CD14-positive monocyte (primary cell): Measurements from ENCODE around the gene ORC1. TPM values are rescaled to one million over a fixed set of nuclear protein-coding genes. Genes with fewer than 3 reads are reported as not detected.
A peak's percentile ranks its signal among the peaks of the same experiment; 100 is the strongest.

Experiments
- DNase-seq, 3 donors: peaks; one replicate each; pipeline ENCODE4 v3.0.0-alpha.2; 2011 to 2022
- H2AFZ ChIP-seq: 2 replicates; pipeline ENCODE4 v1.6.0; 2012; ENCODE audit warnings: mild to moderate bottlenecking, low read depth, low read length, inconsistent platforms; ENCODE audit not compliant: insufficient read depth, poor library complexity, severe bottlenecking
- H3K27ac ChIP-seq, 2 donors: 1 replicate in 1 of 2; 2 replicates in 1 of 2; pipeline ENCODE4 v1.5.1; 2012 to 2013; ENCODE audit warnings: low read length in 2 of 2, control low read depth in 1 of 2, inconsistent platforms in 1 of 2, low read depth in 1 of 2, mild to moderate bottlenecking in 1 of 2
- H3K27me3 ChIP-seq, 2 donors: one replicate each; pipeline versions ENCODE4 v1.6.0 to v1.6.1; 2011 to 2013; ENCODE audit warnings: low read length in 2 of 2; ENCODE audit not compliant: control insufficient read depth in 2 of 2, insufficient read depth in 2 of 2
- H3K36me3 ChIP-seq, 2 donors: replicated peaks in 1 of 2; 1 replicate in 1 of 2; 2 replicates in 1 of 2; pipeline versions ENCODE4 v1.5.1 to v1.6.1; 2012 to 2013; ENCODE audit warnings: low read length in 2 of 2, control low read depth in 1 of 2, inconsistent platforms in 1 of 2, mild to moderate bottlenecking in 1 of 2; ENCODE audit not compliant: insufficient read depth in 2 of 2, control insufficient read depth in 1 of 2
- H3K4me1 ChIP-seq, 2 donors: 1 replicate in 1 of 2; 2 replicates in 1 of 2; pipeline versions ENCODE4 v1.5.1 to v1.6.1; 2012 to 2013; ENCODE audit warnings: low read length in 2 of 2, control low read depth in 1 of 2, inconsistent platforms in 1 of 2, mild to moderate bottlenecking in 1 of 2, moderate library complexity in 1 of 2; ENCODE audit not compliant: insufficient read depth in 2 of 2, control insufficient read depth in 1 of 2
- H3K4me2 ChIP-seq: replicated peaks from 2 replicates; pipeline ENCODE3; 2012; ENCODE audit warnings: low read length, moderate library complexity, mild to moderate bottlenecking; ENCODE audit not compliant: poor library complexity, severe bottlenecking; ENCODE audit errors: extremely low read depth
- H3K4me3 ChIP-seq, 3 experiments: fragments of 200-600 bp in 1 of 3; sonication (generic) in 1 of 3; replicated peaks in 1 of 3; 1 replicate in 2 of 3; 2 replicates in 1 of 3; pipeline ENCODE4 v1.5.1; 2011 to 2013; ENCODE audit warnings: low read length in 3 of 3, mild to moderate bottlenecking in 3 of 3, control low read depth in 2 of 3, low read depth in 2 of 3, inconsistent platforms in 1 of 3, moderate library complexity in 1 of 3
- H3K79me2 ChIP-seq: 2 replicates; pipeline ENCODE4 v1.6.0; 2012; ENCODE audit warnings: mild to moderate bottlenecking, control low read depth, inconsistent platforms, low read length, moderate library complexity; ENCODE audit not compliant: insufficient read depth
- H3K9ac ChIP-seq: 2 replicates; pipeline ENCODE4 v1.6.0; 2017; ENCODE audit warnings: low read length, mild to moderate bottlenecking; ENCODE audit not compliant: insufficient read depth, poor library complexity, severe bottlenecking
- H3K9me3 ChIP-seq, 2 donors: replicated peaks in 1 of 2; 1 replicate in 1 of 2; 2 replicates in 1 of 2; pipeline versions ENCODE4 v1.5.1 to v1.6.1; 2012 to 2013; ENCODE audit warnings: low read length in 2 of 2, control low read depth in 1 of 2; ENCODE audit not compliant: control insufficient read depth in 1 of 2, insufficient read depth in 1 of 2
- H4K20me1 ChIP-seq: 2 replicates; pipeline ENCODE4 v1.6.0; 2012; ENCODE audit warnings: mild to moderate bottlenecking, low read length, control low read depth, moderate library complexity; ENCODE audit not compliant: insufficient read depth
- H3K27ac Mint-ChIP-seq, 7 donors: one replicate each; pipeline ENCODE4 v1.8.0; 2020; ENCODE audit warnings: mild to moderate bottlenecking in 7 of 7, mixed read lengths in 7 of 7, moderate library complexity in 6 of 7, inconsistent platforms in 2 of 7
- H3K27me3 Mint-ChIP-seq, 3 donors: one replicate each; pipeline ENCODE4 v1.8.0; 2021 to 2022; ENCODE audit warnings: low read depth in 3 of 3, mild to moderate bottlenecking in 3 of 3, mixed read lengths in 3 of 3, moderate library complexity in 3 of 3, inconsistent platforms in 1 of 3
- H3K36me3 Mint-ChIP-seq, 2 donors: one replicate each; pipeline ENCODE4 v1.8.0; 2020; ENCODE audit warnings: mixed read lengths in 2 of 2, inconsistent platforms in 1 of 2, mild to moderate bottlenecking in 1 of 2
- H3K4me1 Mint-ChIP-seq: one replicate; pipeline ENCODE4 v1.8.0; 2020; ENCODE audit warnings: mild to moderate bottlenecking, mixed read lengths
- H3K4me3 Mint-ChIP-seq, 2 donors: one replicate each; pipeline ENCODE4 v1.8.0; 2020; ENCODE audit warnings: mild to moderate bottlenecking in 2 of 2, mixed read lengths in 2 of 2, moderate library complexity in 1 of 2
- H3K9me3 Mint-ChIP-seq, 7 donors: one replicate each; pipeline ENCODE4 v1.8.0; 2020 to 2022; ENCODE audit warnings: mixed read lengths in 7 of 7, mild to moderate bottlenecking in 6 of 7, moderate library complexity in 6 of 7, inconsistent platforms in 2 of 7
- WGBS: methylation state at CpG from one replicate; pipeline ENCODE4 v1.1.5; 2013; ENCODE audit warnings: missing lambda C conversion rate; ENCODE audit not compliant: insufficient coverage; 5-methylcytosine and 5-hydroxymethylcytosine counted together
- intact Hi-C, 2 donors: fragments of 100-400 bp; cut with micrococcal nuclease; formaldehyde crosslinking; loops; one replicate each; pipeline versions ENCODE4 v1.15.0 to v1.15.1; 2023
- polyA plus RNA-seq, 3 donors: library from polyadenylated mRNA; depleted of rRNA in 1 of 3; unstranded in 2 of 3; stranded (reverse) in 1 of 3; fragments of 300-500 nt in 2 of 3; fragments of >200 nt in 1 of 3; fragmentation: Illumina TruSeq in 2 of 3; gene quantifications; 1 replicate in 2 of 3; 2 replicates in 1 of 3; pipeline ENCODE4 v1.2.3, GENCODE V29; 2012 to 2021
- TF ChIP-seq, protein P1 (sequence below): fragments of 200-600 bp; IDR thresholded peaks from one replicate; pipeline ENCODE4 v1.8.0; 2022; ENCODE audit warnings: antibody characterized with exemption, mild to moderate bottlenecking

ORC1 gene
- polyA plus RNA-seq, 3 donors: 0.12 to 0.27 TPM; not detected in 1

DNA sequence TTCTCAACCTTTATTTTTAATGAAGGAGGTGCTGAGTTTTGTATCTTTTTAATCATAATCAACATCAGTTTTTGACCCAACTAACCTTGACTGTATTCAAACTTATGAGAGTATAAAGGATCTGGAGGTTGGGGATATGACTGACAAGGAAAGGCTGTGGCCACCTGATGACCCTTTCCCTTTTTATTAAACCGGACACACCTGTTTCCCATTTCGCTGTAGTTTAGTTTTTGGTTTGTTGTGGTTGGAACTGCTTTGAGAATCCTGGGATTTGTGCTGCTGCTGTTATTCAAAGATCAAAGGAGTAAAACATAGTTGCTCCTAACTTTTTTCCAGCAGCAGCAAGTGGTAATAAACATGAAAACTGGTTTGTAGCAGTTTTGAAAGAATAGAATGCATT lies 12.6 kb upstream of the ORC1 start:
- no peak overlapping the region for H2AFZ ChIP-seq
- WGBS: no CpG with 5 or more reads among the region's 2 CpGs
- Mint-ChIP-seq H3K27me3 (no peaks in the 10 kb centered on the region), H3K9me3 (no peaks in the 10 kb centered on the region), H3K36me3 (peaks cover 78 to 88% of the 10 kb centered on the region in 2 donors), H3K27ac (no peak overlapping the region), H3K4me3 (no peak overlapping the region), H3K4me1 (no peaks in the 10 kb centered on the region)
- no peak overlapping the region for H3K9ac ChIP-seq
- H3K9me3 ChIP-seq: no peaks in the 10 kb centered on the region
- DNase-seq: no peak
- H3K27me3 ChIP-seq: no peaks in the 10 kb centered on the region
- peaks cover 84 to 100% of the 10 kb centered on the region in 2 donors for H3K36me3 ChIP-seq
- H3K79me2 ChIP-seq: peaks cover 4% of the 10 kb centered on the region
- H3K4me3 ChIP-seq: no peak overlapping the region
- H3K4me1 ChIP-seq: no peaks in the 10 kb centered on the region
- no peak overlapping the region for H3K4me2 ChIP-seq
- TF ChIP-seq, protein P1, sequence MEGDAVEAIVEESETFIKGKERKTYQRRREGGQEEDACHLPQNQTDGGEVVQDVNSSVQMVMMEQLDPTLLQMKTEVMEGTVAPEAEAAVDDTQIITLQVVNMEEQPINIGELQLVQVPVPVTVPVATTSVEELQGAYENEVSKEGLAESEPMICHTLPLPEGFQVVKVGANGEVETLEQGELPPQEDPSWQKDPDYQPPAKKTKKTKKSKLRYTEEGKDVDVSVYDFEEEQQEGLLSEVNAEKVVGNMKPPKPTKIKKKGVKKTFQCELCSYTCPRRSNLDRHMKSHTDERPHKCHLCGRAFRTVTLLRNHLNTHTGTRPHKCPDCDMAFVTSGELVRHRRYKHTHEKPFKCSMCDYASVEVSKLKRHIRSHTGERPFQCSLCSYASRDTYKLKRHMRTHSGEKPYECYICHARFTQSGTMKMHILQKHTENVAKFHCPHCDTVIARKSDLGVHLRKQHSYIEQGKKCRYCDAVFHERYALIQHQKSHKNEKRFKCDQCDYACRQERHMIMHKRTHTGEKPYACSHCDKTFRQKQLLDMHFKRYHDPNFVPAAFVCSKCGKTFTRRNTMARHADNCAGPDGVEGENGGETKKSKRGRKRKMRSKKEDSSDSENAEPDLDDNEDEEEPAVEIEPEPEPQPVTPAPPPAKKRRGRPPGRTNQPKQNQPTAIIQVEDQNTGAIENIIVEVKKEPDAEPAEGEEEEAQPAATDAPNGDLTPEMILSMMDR: no peak
- H4K20me1 ChIP-seq: peaks cover 8% of the 10 kb centered on the region
- intact Hi-C loops: no loop called here
- no peak overlapping the region for H3K27ac ChIP-seq

DNA sequence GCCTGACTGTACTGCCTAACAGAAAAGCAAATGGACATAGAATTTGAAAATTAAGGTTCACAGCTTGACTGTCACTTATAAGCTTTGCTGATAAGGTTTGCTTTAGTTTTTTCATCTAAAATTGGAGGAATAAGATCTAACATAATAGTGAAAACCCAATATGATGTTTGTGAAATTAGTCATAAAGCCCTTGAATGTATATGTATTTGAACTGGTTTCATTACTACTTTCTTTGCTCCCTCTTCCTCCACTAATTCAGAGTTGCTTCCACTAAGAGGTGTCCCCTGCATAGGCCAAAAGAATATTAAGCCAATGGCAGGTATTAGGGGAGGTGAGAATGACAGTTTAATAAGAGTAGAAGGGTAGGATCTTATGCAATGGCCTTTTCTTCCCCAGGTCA lies 10.7 kb upstream of the ORC1 start:
- DNase-seq: no peak
- Histone ChIP-seq H3K4me3 (no peak overlapping the region), H3K79me2 (no peaks in the 10 kb centered on the region), H3K9me3 (no peaks in the 10 kb centered on the region), H3K36me3 (peaks cover 85 to 96% of the 10 kb centered on the region in 2 donors), H3K9ac (no peak overlapping the region), H3K27me3 (no peaks in the 10 kb centered on the region), H3K4me1 (no peaks in the 10 kb centered on the region), H3K4me2 (no peak overlapping the region), H4K20me1 (peaks cover 8% of the 10 kb centered on the region), H3K27ac (peak overlapping the region in 1 of 2 donors; percentile 0), H2AFZ (no peak overlapping the region)
- H3K4me1 Mint-ChIP-seq: no peaks in the 10 kb centered on the region
- peaks cover 83 to 94% of the 10 kb centered on the region in 2 donors for H3K36me3 Mint-ChIP-seq
- no peak overlapping the region for H3K4me3 Mint-ChIP-seq
- intact Hi-C loops: no loop called here
- no peaks in the 10 kb centered on the region for H3K27me3 Mint-ChIP-seq
- peak overlapping the region in 2 of 7 donors; percentile 16 to 25 for H3K27ac Mint-ChIP-seq
- H3K9me3 Mint-ChIP-seq: no peaks in the 10 kb centered on the region
- TF ChIP-seq, protein P1: no peak
